ENCODE data around the gene FANCC.

DNA sequence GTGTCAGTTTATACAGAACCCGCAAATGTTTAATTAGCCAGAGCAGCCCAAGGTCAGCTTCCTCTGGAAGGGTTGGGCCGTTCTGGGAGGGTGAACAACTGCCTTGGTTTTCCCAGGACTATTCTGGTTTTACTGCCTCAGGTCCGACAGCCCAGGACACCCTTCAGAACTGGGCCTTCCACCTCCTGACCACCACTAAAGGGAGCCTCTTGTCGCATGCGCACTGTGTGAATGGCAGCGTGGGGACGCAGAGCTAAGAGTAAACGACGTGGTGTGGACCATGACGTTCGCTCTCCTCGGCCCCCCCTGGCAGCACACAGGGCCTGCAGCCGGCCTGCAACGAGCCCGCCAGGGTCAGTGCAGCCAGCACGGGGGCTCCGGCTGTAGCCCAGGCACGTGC, 214.9 kb downstream of the FANCC start:
- TF ChIP-seq CBX8 (IDR thresholded peaks at IDR 0.05; ENCODE audit: borderline replicate concordance, low read depth, low read length) (no peak), TEAD4 (IDR thresholded peaks at IDR 0.05; ENCODE audit: low read depth, low read length) (no peak), YY1 (IDR thresholded peaks at IDR 0.05; ENCODE audit: low read depth, low read length) (no peak), POLR2A (IDR thresholded peaks at IDR 0.05; ENCODE audit: control extremely low read depth in 1 of 2, low read depth in 2 of 2, low read length in 2 of 2) (no peak), POLR2AphosphoS5 (IDR thresholded peaks at IDR 0.05; ENCODE audit: low read depth, low read length) (no peak), RNF2 (IDR thresholded peaks at IDR 0.05; ENCODE audit: borderline replicate concordance, low read depth, low read length, missing control alignments, poor library complexity, severe bottlenecking) (no peak), EZH2 (IDR thresholded peaks at IDR 0.05; ENCODE audit: low read depth, low read length, severe bottlenecking) (no peak), HDAC2 (IDR thresholded peaks at IDR 0.05; ENCODE audit: borderline replicate concordance in 1 of 2, low read depth in 2 of 2, low read length in 2 of 2) (no peak), NANOG (IDR thresholded peaks at IDR 0.05; ENCODE audit: insufficient read depth, low read depth, low read length, poor library complexity, severe bottlenecking) (no peak), CREB1 (IDR thresholded peaks at IDR 0.05) (no peak), PHF8 (conservative IDR thresholded peaks at IDR 0.05; ENCODE audit: low read depth, low read length) (no peak)
- TF ChIP-seq, protein P1, sequence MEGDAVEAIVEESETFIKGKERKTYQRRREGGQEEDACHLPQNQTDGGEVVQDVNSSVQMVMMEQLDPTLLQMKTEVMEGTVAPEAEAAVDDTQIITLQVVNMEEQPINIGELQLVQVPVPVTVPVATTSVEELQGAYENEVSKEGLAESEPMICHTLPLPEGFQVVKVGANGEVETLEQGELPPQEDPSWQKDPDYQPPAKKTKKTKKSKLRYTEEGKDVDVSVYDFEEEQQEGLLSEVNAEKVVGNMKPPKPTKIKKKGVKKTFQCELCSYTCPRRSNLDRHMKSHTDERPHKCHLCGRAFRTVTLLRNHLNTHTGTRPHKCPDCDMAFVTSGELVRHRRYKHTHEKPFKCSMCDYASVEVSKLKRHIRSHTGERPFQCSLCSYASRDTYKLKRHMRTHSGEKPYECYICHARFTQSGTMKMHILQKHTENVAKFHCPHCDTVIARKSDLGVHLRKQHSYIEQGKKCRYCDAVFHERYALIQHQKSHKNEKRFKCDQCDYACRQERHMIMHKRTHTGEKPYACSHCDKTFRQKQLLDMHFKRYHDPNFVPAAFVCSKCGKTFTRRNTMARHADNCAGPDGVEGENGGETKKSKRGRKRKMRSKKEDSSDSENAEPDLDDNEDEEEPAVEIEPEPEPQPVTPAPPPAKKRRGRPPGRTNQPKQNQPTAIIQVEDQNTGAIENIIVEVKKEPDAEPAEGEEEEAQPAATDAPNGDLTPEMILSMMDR (IDR thresholded peaks at IDR 0.05; ENCODE audit: control extremely low read depth in 1 of 3, insufficient read depth in 1 of 3, low read depth in 1 of 3, low read length in 3 of 3), result peak; percentile 18 to 24 (median 22)
- TF ChIP-seq, protein P2, sequence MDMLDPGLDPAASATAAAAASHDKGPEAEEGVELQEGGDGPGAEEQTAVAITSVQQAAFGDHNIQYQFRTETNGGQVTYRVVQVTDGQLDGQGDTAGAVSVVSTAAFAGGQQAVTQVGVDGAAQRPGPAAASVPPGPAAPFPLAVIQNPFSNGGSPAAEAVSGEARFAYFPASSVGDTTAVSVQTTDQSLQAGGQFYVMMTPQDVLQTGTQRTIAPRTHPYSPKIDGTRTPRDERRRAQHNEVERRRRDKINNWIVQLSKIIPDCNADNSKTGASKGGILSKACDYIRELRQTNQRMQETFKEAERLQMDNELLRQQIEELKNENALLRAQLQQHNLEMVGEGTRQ (IDR thresholded peaks at IDR 0.05; ENCODE audit: low read length), result no peak
